K562 (cell line): ENCODE measurements around the gene NYAP1. TPM values are rescaled to one million over a fixed set of nuclear protein-coding genes. Genes with fewer than 3 reads are reported as not detected.

Experiments used
- ATAC-seq: fragments of 200-7000 bp; cut with Tn5 transposase; 3 replicates; pipeline ENCODE4 v1.9.1; 2020; ENCODE audit warnings: moderate library complexity
- BruUV-seq: library from RNA; stranded (reverse); fragments of 400-500 nt; replicated peaks from 2 replicates; lab custom pipeline; 2021; lab: Mats Ljungman, UMichigan
- CTCF ChIA-PET: fragments of 300-600 bp; formaldehyde crosslinking; extraction: SDS; loops from one replicate; lab custom pipeline; 2021; ENCODE audit warnings: low intra/inter-chr PET ratio; lab: Yijun Ruan, JAX
- POLR2A ChIA-PET: fragments of 300-600, 350-650 bp; sonication (Branson Sonifier 250); formaldehyde crosslinking; extraction: SDS; loops from one replicate; lab custom pipeline; 2021; ENCODE audit warnings: antibody characterized with exemption, inconsistent platforms; lab: Yijun Ruan, JAX
- DNase-seq, 4 experiments: peaks; one replicate each; pipeline versions ENCODE4 v3.0.0 to v3.0.0-alpha.2; 2011 to 2018; ENCODE audit warnings: low spot score in 3 of 4, mixed read lengths in 3 of 4; ENCODE audit errors: extremely low read depth in 1 of 4
- FAIRE-seq: peaks from 2 replicates; lab custom pipeline; 2011; peaks lifted over from hg19 to GRCh38; lab: Jason Lieb, UNC
- H2AFZ ChIP-seq: 2 replicates; pipeline ENCODE4 v1.6.0; 2011; ENCODE audit warnings: low read depth, low read length, control low read depth, inconsistent platforms
- H3K27ac ChIP-seq: fragments of 200-600 bp; 3 replicates; pipeline ENCODE4 v1.8.0; 2011; ENCODE audit warnings: low read depth, mild to moderate bottlenecking, control low read depth, inconsistent platforms, low read length, moderate library complexity, mixed read lengths; ENCODE audit errors: extremely low read depth
- H3K27me3 ChIP-seq, 2 experiments: fragments of 300-600 bp in 1 of 2; 2 replicates in 1 of 2; 3 replicates in 1 of 2; pipeline versions ENCODE4 v1.6.0 to v1.8.0; 2011; ENCODE audit warnings: inconsistent platforms in 2 of 2, low read length in 2 of 2, mild to moderate bottlenecking in 1 of 2, mixed read lengths in 1 of 2, moderate library complexity in 1 of 2; ENCODE audit not compliant: control insufficient read depth in 2 of 2, insufficient read depth in 2 of 2
- H3K36me3 ChIP-seq: fragments of 300-600 bp; 3 replicates; pipeline ENCODE4 v1.8.0; 2011; ENCODE audit warnings: mild to moderate bottlenecking, low read length, inconsistent platforms; ENCODE audit not compliant: control insufficient read depth, insufficient read depth
- H3K4me1 ChIP-seq, 2 experiments: fragments of 200-600 bp in 1 of 2; replicated peaks in 1 of 2; 2 replicates in 1 of 2; 3 replicates in 1 of 2; pipeline versions ENCODE4 v1.5.1 to v1.8.0; 2011; ENCODE audit warnings: inconsistent platforms in 2 of 2, low read length in 2 of 2, mild to moderate bottlenecking in 1 of 2, mixed read lengths in 1 of 2, moderate library complexity in 1 of 2; ENCODE audit not compliant: control insufficient read depth in 2 of 2, insufficient read depth in 2 of 2
- H3K4me2 ChIP-seq: 2 replicates; pipeline ENCODE4 v1.6.1; 2011; ENCODE audit warnings: low read length, control low read depth, inconsistent platforms, mixed read lengths; ENCODE audit not compliant: insufficient read depth
- H3K4me3 ChIP-seq: fragments of 200-600 bp; sonication (generic), shearing (Covaris generic); 2 replicates; pipeline ENCODE4 v1.5.1; 2016; ENCODE audit warnings: control low read depth, inconsistent platforms
- H3K79me2 ChIP-seq: fragments of 200-600 bp; 3 replicates; pipeline ENCODE4 v1.8.0; 2011; ENCODE audit warnings: low read length, inconsistent platforms; ENCODE audit not compliant: control insufficient read depth, insufficient read depth
- H3K9ac ChIP-seq, 2 experiments: 2 replicates each; pipeline versions ENCODE4 v1.6.0 to v1.6.1; 2011; ENCODE audit warnings: low read depth in 2 of 2, low read length in 2 of 2, control low read depth in 1 of 2, inconsistent platforms in 1 of 2, mild to moderate bottlenecking in 1 of 2, mixed read lengths in 1 of 2; ENCODE audit not compliant: insufficient read depth in 1 of 2
- H3K9me1 ChIP-seq: one replicate; pipeline ENCODE4 v1.6.0; 2011; ENCODE audit warnings: inconsistent platforms, mild to moderate bottlenecking, low read length, moderate library complexity; ENCODE audit not compliant: control insufficient read depth, insufficient read depth
- H3K9me3 ChIP-seq: replicated peaks from 2 replicates; pipeline ENCODE4 v1.5.1; 2011; ENCODE audit warnings: low read depth, low read length, inconsistent platforms; ENCODE audit not compliant: control insufficient read depth, insufficient read depth
- H4K20me1 ChIP-seq: replicated peaks from 2 replicates; pipeline ENCODE4 v1.6.1; 2011; ENCODE audit warnings: low read length, inconsistent platforms, mixed read lengths; ENCODE audit not compliant: control insufficient read depth, insufficient read depth
- CBFA2T3 ChIP-seq: fragments of 450-650 bp; IDR thresholded peaks from 2 replicates; pipeline ENCODE4 v1.6.1; 2017
- CHD1 ChIP-seq: fragments of 200-600 bp; sonication (generic); IDR thresholded peaks from one replicate; pipeline ENCODE4 v1.6.1; 2012; ENCODE audit warnings: mild to moderate bottlenecking, moderate library complexity, low read length, inconsistent platforms
- CXXC5 ChIP-seq: fragments of 250-450 bp; sonication (Bioruptor Pico); IDR thresholded peaks from 2 replicates; pipeline ENCODE4 v1.8.0; 2022; ENCODE audit warnings: inconsistent platforms, mild to moderate bottlenecking, moderate library complexity
- ELF4 ChIP-seq: fragments of 450-650 bp; formaldehyde crosslinking; IDR thresholded peaks from 2 replicates; pipeline ENCODE4 v1.4.0; 2022; ENCODE audit warnings: missing genetic modification characterization
- MAFK ChIP-seq: IDR thresholded peaks from 2 replicates; pipeline ENCODE4 v1.6.1; 2011; ENCODE audit warnings: low read length, improper control_type of control experiment
- MEF2D ChIP-seq: conservative IDR thresholded peaks from 2 replicates; pipeline ENCODE4 v1.6.1; 2016; ENCODE audit warnings: low read depth, missing genetic modification characterization, missing compliant biosample characterization
- NFRKB ChIP-seq: fragments of 450-650 bp; IDR thresholded peaks from 2 replicates; pipeline ENCODE4 v1.6.1; 2016; ENCODE audit warnings: low read depth
- RBM14 ChIP-seq: fragments of 200-400 bp; formaldehyde crosslinking; IDR thresholded peaks from 2 replicates; pipeline ENCODE4 v1.6.1; 2018; ENCODE audit warnings: low read depth, mild to moderate bottlenecking, low read length, moderate library complexity, borderline replicate concordance; ENCODE audit not compliant: insufficient read depth
- REST ChIP-seq, 2 experiments: fragments of 450-650 bp; formaldehyde crosslinking in 1 of 2; IDR thresholded peaks; 2 replicates each; pipeline versions ENCODE4 v1.4.0 to v1.6.1; 2014 to 2020; ENCODE audit warnings: mild to moderate bottlenecking in 2 of 2, borderline replicate concordance in 1 of 2, low read depth in 1 of 2
- SIN3B ChIP-seq: fragments of 450-650 bp; IDR thresholded peaks from 2 replicates; pipeline ENCODE4 v1.6.1; 2017; ENCODE audit warnings: low read depth, mild to moderate bottlenecking, moderate library complexity
- STAT5A ChIP-seq: IDR thresholded peaks from 2 replicates; pipeline ENCODE4 v1.6.1; 2012; ENCODE audit warnings: low read length, inconsistent platforms, borderline replicate concordance
- TAL1 ChIP-seq: fragments of 450-650 bp; IDR thresholded peaks from 2 replicates; pipeline ENCODE4 v1.6.1; 2016; ENCODE audit warnings: mild to moderate bottlenecking
- ZNF121 ChIP-seq: sonication (generic); formaldehyde crosslinking; conservative IDR thresholded peaks from 2 replicates; pipeline ENCODE4 v1.8.0; 2022; ENCODE audit warnings: missing genetic modification reagents
- ZNF695 ChIP-seq: fragments of 450-650 bp; formaldehyde crosslinking; IDR thresholded peaks from 2 replicates; pipeline ENCODE4 v1.4.0; 2020; ENCODE audit warnings: mild to moderate bottlenecking, moderate library complexity
- WGBS: fragments of 100-300 bp; shearing (Covaris generic); methylation state at CpG from one replicate; pipeline ENCODE4 v1.1.6; 2016; ENCODE audit warnings: low coverage, mixed read lengths; ENCODE audit not compliant: insufficient coverage; ENCODE audit errors: missing lambda C conversion rate; 5-methylcytosine and 5-hydroxymethylcytosine counted together
- in situ Hi-C: fragments of 300-500 bp; cut with MboI; formaldehyde crosslinking; loops from 4 replicates; pipeline ENCODE4 v1.15.0; 2018; ENCODE audit warnings: inconsistent platforms, mixed read lengths
- intact Hi-C: fragments of 100-400 bp; cut with micrococcal nuclease; formaldehyde crosslinking; loops from 2 replicates; pipeline ENCODE4 v1.14.2; 2022
- polyA plus RNA-seq, 8 experiments: library from polyadenylated mRNA; depleted of rRNA in 4 of 8; stranded (reverse) in 5 of 8; unstranded in 3 of 8; fragments of >200 nt; fragmentation: Nextera tagmentation in 2 of 8; fragmentation: Illumina TruSeq in 1 of 8; extraction: Ambion mirVana in 2 of 8; extraction: Trizol in 1 of 8; gene quantifications; 2 replicates each; pipeline versions ENCODE4 v1.2.1 to v1.2.3, GENCODE V29; 2011 to 2014; ENCODE audit warnings: inconsistent platforms in 1 of 8, missing spikeins in 1 of 8
- total RNA-seq, 7 experiments: library from RNA; depleted of rRNA in 6 of 7; stranded (reverse); fragments of >200 nt in 6 of 7; fragmentation: Illumina TruSeq in 2 of 7; extraction: Trizol in 2 of 7; gene quantifications; 2 replicates each; pipeline versions ENCODE4 v1.2.1 to v1.2.3, GENCODE V29; 2011 to 2021; ENCODE audit warnings: low replicate concordance in 1 of 7
- TF ChIP-seq, protein P1 (sequence below): fragments of 450-650 bp; formaldehyde crosslinking; IDR thresholded peaks from 2 replicates; pipeline ENCODE4 v1.4.0; 2020; ENCODE audit warnings: mild to moderate bottlenecking, moderate library complexity

NYAP1 gene
- total and polyA plus RNA-seq, 9 of the 15 experiments (the other 6 are each of a cell fraction or from before 2014, with no cell fraction given): 0.11 to 0.88 (median 0.22) TPM; not detected in 2

DNA sequence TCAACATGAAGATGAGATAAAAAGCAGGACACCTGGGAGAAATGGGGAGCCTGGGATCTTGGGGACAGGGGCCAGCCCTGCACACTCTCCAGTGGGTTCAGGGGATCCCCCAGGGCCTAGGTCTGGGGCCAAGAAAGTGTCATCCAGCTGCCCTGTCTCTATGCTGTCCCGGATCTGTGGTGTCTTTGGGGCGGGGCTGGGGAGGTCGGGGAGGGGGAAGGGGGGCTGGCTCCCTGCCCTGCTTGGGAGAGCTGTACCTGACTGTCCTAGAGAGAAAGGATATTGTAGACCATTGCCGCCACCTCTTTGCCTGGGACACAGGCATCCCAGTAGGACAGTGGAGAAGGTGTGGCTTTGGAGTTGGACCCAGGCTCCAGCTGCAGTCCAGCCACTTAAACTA is 12.7 kb upstream of the NYAP1 start:
- H2AFZ ChIP-seq: no peak overlapping the region
- peaks cover 6% of the 10 kb centered on the region for H3K9me1 ChIP-seq
- ATAC-seq (no peak), DNase-seq (peak in 1 of 4 experiments; percentile 25), FAIRE-seq (no peak)
- in situ Hi-C loops (loop anchor here (25.0 kb wide), 1 partner anchor 91 kb away; the partner anchor contains the start of gene SAP25), intact Hi-C loops (loop anchor here (2.0 kb wide), 1 partner anchor 254 kb away; no protein-coding TSS in a partner anchor)
- CTCF ChIA-PET: interaction anchor here (1.7 to 2.2 kb wide), 2 partner anchors 9 to 254 kb away, joined by 5 to 7 read pairs; partner anchors contain the start of gene TSC22D4
- H3K27ac ChIP-seq: no peak overlapping the region
- no peaks in the 10 kb centered on the region for H3K27me3 ChIP-seq
- H4K20me1 ChIP-seq: peaks cover 14% of the 10 kb centered on the region
- H3K36me3 ChIP-seq: peaks cover 78% of the 10 kb centered on the region
- peaks cover 28 to 63% of the 10 kb centered on the region in 2 experiments for H3K4me1 ChIP-seq
- no peaks in the 10 kb centered on the region for H3K9me3 ChIP-seq
- POLR2A ChIA-PET: interaction anchor here (0.6 kb wide), 1 partner anchor 108 kb away, joined by 3 read pairs; no protein-coding TSS in a partner anchor
- H3K79me2 ChIP-seq: peaks cover 29% of the 10 kb centered on the region
- H3K9ac ChIP-seq: peak overlapping the region in 1 of 2 experiments; percentile 40; a peak in 1 of 4 replicates
- H3K4me3 ChIP-seq: no peak overlapping the region
- 33% methylated on average over 1 of the region's 4 CpGs for WGBS
- BruUV-seq: no TSS peak
- H3K4me2 ChIP-seq: no peak overlapping the region
- TF ChIP-seq CBFA2T3: no peak
- no peak for TF ChIP-seq REST (IDR thresholded peaks at IDR 0.05; ENCODE audit: borderline replicate concordance)
- TF ChIP-seq REST (CRISPR knock-in tag; IDR thresholded peaks at IDR 0.05; ENCODE audit: low read depth): no peak
- TF ChIP-seq STAT5A: no peak
- no peak for TF ChIP-seq NFRKB
- TF ChIP-seq TAL1: no peak
- no peak for TF ChIP-seq ELF4 (CRISPR knock-in tag)
- TF ChIP-seq CHD1: no peak
- no peak for TF ChIP-seq SIN3B
- TF ChIP-seq MEF2D (tag): no peak
- TF ChIP-seq RBM14: no peak
- TF ChIP-seq CXXC5 (CRISPR knock-in tag): no peak
- no peak for TF ChIP-seq ZNF695 (CRISPR knock-in tag)
- TF ChIP-seq, protein P1, sequence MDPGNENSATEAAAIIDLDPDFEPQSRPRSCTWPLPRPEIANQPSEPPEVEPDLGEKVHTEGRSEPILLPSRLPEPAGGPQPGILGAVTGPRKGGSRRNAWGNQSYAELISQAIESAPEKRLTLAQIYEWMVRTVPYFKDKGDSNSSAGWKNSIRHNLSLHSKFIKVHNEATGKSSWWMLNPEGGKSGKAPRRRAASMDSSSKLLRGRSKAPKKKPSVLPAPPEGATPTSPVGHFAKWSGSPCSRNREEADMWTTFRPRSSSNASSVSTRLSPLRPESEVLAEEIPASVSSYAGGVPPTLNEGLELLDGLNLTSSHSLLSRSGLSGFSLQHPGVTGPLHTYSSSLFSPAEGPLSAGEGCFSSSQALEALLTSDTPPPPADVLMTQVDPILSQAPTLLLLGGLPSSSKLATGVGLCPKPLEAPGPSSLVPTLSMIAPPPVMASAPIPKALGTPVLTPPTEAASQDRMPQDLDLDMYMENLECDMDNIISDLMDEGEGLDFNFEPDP (CRISPR knock-in tag): no peak
- no peak for TF ChIP-seq ZNF121 (CRISPR knock-in tag)
- no peak for TF ChIP-seq MAFK
